Retinal pigment epithelial cell (primary cell): Measurements from ENCODE around the gene BBS1.
"Not testable (repeated sequence)": the region's sequence is repeated elsewhere in the genome, so short reads cannot be mapped to it uniquely, and the experiment has no call there.

Source experiments
- DNase-seq: peaks from one replicate; pipeline ENCODE4 v3.0.0-alpha.2; 2010; ENCODE audit warnings: low read depth
- H3K4me3 ChIP-seq: 2 replicates; pipeline ENCODE4 v1.5.1; 2011; ENCODE audit warnings: mild to moderate bottlenecking, low read length, control low read depth, moderate library complexity
- CTCF ChIP-seq: conservative IDR thresholded peaks from 2 replicates; pipeline ENCODE4 v1.5.1; 2011; ENCODE audit warnings: low read depth, low read length, control low read depth, inconsistent platforms

BBS1 gene

GRCh38 chr11:66529655-66530054 is 19.2 kb downstream of the BBS1 start:
- no peak overlapping the region for H3K4me3 ChIP-seq
- no peak for DNase-seq
- TF ChIP-seq CTCF: no peak

GRCh38 chr11:66530927-66531709 is 20.7 kb downstream of the BBS1 start:
- TF ChIP-seq CTCF: no peak
- no peak overlapping the region for H3K4me3 ChIP-seq
- no peak for DNase-seq

GRCh38 chr11:66531841-66532240 is 21.4 kb downstream of the BBS1 start:
- no peak overlapping the region for H3K4me3 ChIP-seq
- DNase-seq: no peak
- TF ChIP-seq CTCF: no peak

- DNase-seq: no peak
- no peak for TF ChIP-seq CTCF
- no peak overlapping the region for H3K4me3 ChIP-seq
These were observed 22.3 kb downstream of the BBS1 start for GRCh38 chr11:66532784-66533183.

- no peak for TF ChIP-seq CTCF
- no peak overlapping the region for H3K4me3 ChIP-seq
- DNase-seq: no peak
These were observed 28.9 kb downstream of the BBS1 start for GRCh38 chr11:66539170-66539869.

- no peak for TF ChIP-seq CTCF
- no peak overlapping the region for H3K4me3 ChIP-seq
- no peak for DNase-seq
These were observed 29.4 kb downstream of the BBS1 start for GRCh38 chr11:66539870-66540213.

- DNase-seq, H3K4me3 ChIP-seq: not testable (repeated sequence)
These were observed 30.2 kb downstream of the BBS1 start for GRCh38 chr11:66540598-66540997.
